IMR-90 (cell line): Measurements from ENCODE around the gene FOXN3. TPM values are rescaled to one million over a fixed set of nuclear protein-coding genes. Genes with fewer than 3 reads are reported as not detected.

Source experiments
- ATAC-seq: fragments of 200-7000 bp; cut with Tn5 transposase; 2 replicates; pipeline ENCODE4 v1.9.1; 2020; ENCODE audit warnings: low read depth, mild to moderate bottlenecking, moderate library complexity
- BruUV-seq: library from RNA; stranded (reverse); fragments of 400-500 nt; replicated peaks from 2 replicates; lab custom pipeline; 2021; lab: Mats Ljungman, UMichigan
- CTCF ChIA-PET: fragments of 300-600 bp; formaldehyde crosslinking; extraction: SDS; loops from one replicate; lab custom pipeline; 2021; ENCODE audit warnings: antibody characterized with exemption; lab: Yijun Ruan, JAX
- POLR2A ChIA-PET: fragments of 300-600 bp; sonication (Branson Sonifier 250); formaldehyde crosslinking; loops from one replicate; lab custom pipeline; 2022; ENCODE audit warnings: antibody characterized with exemption; ENCODE audit not compliant: unreplicated experiment; lab: Charles Lee
- DNase-seq: peaks from one replicate; pipeline ENCODE4 v3.0.0; 2013
- H2AFZ ChIP-seq: replicated peaks from 2 replicates; pipeline ENCODE3; 2013; ENCODE audit warnings: low read length, mild to moderate bottlenecking; ENCODE audit not compliant: poor library complexity
- H2AK5ac ChIP-seq: 2 replicates; pipeline ENCODE4 v1.6.1; 2013; ENCODE audit warnings: low read depth, low read length, inconsistent platforms
- H2AK9ac ChIP-seq: replicated peaks from 2 replicates; pipeline ENCODE3; 2013; ENCODE audit warnings: mild to moderate bottlenecking, low read depth, low read length, moderate library complexity; ENCODE audit not compliant: poor library complexity
- H2BK120ac ChIP-seq: 2 replicates; pipeline ENCODE4 v1.6.1; 2013; ENCODE audit warnings: low read depth, low read length, inconsistent platforms
- H2BK15ac ChIP-seq: 3 replicates; pipeline ENCODE4 v1.6.1; 2013; ENCODE audit warnings: low read depth, low read length, inconsistent platforms
- H2BK20ac ChIP-seq: 2 replicates; pipeline ENCODE4 v1.6.1; 2013; ENCODE audit warnings: low read depth, mild to moderate bottlenecking, inconsistent platforms, low read length, moderate library complexity
- H2BK5ac ChIP-seq: 2 replicates; pipeline ENCODE4 v1.6.1; 2013; ENCODE audit warnings: mild to moderate bottlenecking, low read depth, low read length, inconsistent platforms; ENCODE audit not compliant: poor library complexity, severe bottlenecking
- H3K14ac ChIP-seq: replicated peaks from 2 replicates; pipeline ENCODE4 v1.6.1; 2013; ENCODE audit warnings: low read depth, low read length, inconsistent platforms
- H3K18ac ChIP-seq: 2 replicates; pipeline ENCODE4 v1.6.1; 2013; ENCODE audit warnings: low read depth, low read length, control low read depth
- H3K23ac ChIP-seq: 2 replicates; pipeline ENCODE4 v1.6.1; 2013; ENCODE audit warnings: low read depth, low read length, inconsistent platforms
- H3K27ac ChIP-seq: 2 replicates; pipeline ENCODE4 v1.5.1; 2013; ENCODE audit warnings: mild to moderate bottlenecking, control low read depth, low read length; ENCODE audit not compliant: insufficient read depth
- H3K27me3 ChIP-seq: 2 replicates; pipeline ENCODE4 v1.6.1; 2013; ENCODE audit warnings: low read length; ENCODE audit not compliant: control insufficient read depth, insufficient read depth
- H3K36me3 ChIP-seq: 2 replicates; pipeline ENCODE4 v1.6.1; 2013; ENCODE audit warnings: low read length, mixed read lengths; ENCODE audit not compliant: control insufficient read depth, insufficient read depth
- H3K4ac ChIP-seq: 2 replicates; pipeline ENCODE4 v1.6.1; 2013; ENCODE audit warnings: low read depth, low read length, inconsistent platforms
- H3K4me1 ChIP-seq: 2 replicates; pipeline ENCODE4 v1.6.1; 2013; ENCODE audit warnings: low read length, mixed read lengths; ENCODE audit not compliant: control insufficient read depth, insufficient read depth
- H3K4me2 ChIP-seq: 2 replicates; pipeline ENCODE4 v1.6.1; 2013; ENCODE audit warnings: low read depth, mild to moderate bottlenecking, control low read depth, low read length, moderate library complexity
- H3K4me3 ChIP-seq: 2 replicates; pipeline ENCODE4 v1.5.1; 2013; ENCODE audit warnings: low read depth, mild to moderate bottlenecking, control low read depth, low read length, moderate library complexity; ENCODE audit not compliant: insufficient read depth
- H3K56ac ChIP-seq: 2 replicates; pipeline ENCODE4 v1.6.1; 2013; ENCODE audit warnings: low read length, inconsistent platforms; ENCODE audit not compliant: insufficient read depth; ENCODE audit errors: extremely low read depth
- H3K79me1 ChIP-seq, 2 experiments: 2 replicates each; pipeline ENCODE4 v1.6.1; 2013; ENCODE audit warnings: low read length in 2 of 2, inconsistent platforms in 1 of 2, low read depth in 1 of 2
- H3K9ac ChIP-seq: 2 replicates; pipeline ENCODE4 v1.6.1; 2013; ENCODE audit warnings: low read depth, low read length, control low read depth
- H3K9me1 ChIP-seq: 2 replicates; pipeline ENCODE4 v1.6.1; 2013; ENCODE audit warnings: low read length, inconsistent platforms; ENCODE audit not compliant: insufficient read depth
- H3K9me3 ChIP-seq: 2 replicates; pipeline ENCODE4 v1.6.1; 2013; ENCODE audit warnings: low read length; ENCODE audit not compliant: control insufficient read depth, insufficient read depth
- H4K20me1 ChIP-seq: 2 replicates; pipeline ENCODE4 v1.6.1; 2013; ENCODE audit warnings: low read length, inconsistent platforms; ENCODE audit not compliant: insufficient read depth
- H4K5ac ChIP-seq: 2 replicates; pipeline ENCODE4 v1.6.1; 2013; ENCODE audit warnings: mild to moderate bottlenecking, low read depth, low read length, control low read depth
- H4K8ac ChIP-seq, 2 experiments: 2 replicates each; pipeline ENCODE4 v1.6.1; 2013; ENCODE audit warnings: low read depth in 2 of 2, low read length in 2 of 2, control low read depth in 1 of 2, inconsistent platforms in 1 of 2
- H4K91ac ChIP-seq: 2 replicates; pipeline ENCODE4 v1.6.1; 2013; ENCODE audit warnings: low read depth, low read length, inconsistent platforms; ENCODE audit not compliant: insufficient read depth
- CEBPB ChIP-seq: IDR thresholded peaks from 2 replicates; pipeline ENCODE4 v1.6.1; 2012; ENCODE audit warnings: low read depth, low read length, improper control_type of control experiment
- FOS ChIP-seq: fragments of 150-350 bp; IDR thresholded peaks from 2 replicates; pipeline ENCODE4 v1.6.1; 2016; ENCODE audit warnings: low read depth, low read length
- MAFK ChIP-seq: IDR thresholded peaks from 2 replicates; pipeline ENCODE4 v1.6.1; 2012; ENCODE audit warnings: low read depth, low read length, improper control_type of control experiment
- MAZ ChIP-seq: IDR thresholded peaks from 2 replicates; pipeline ENCODE4 v1.6.1; 2012; ENCODE audit warnings: low read depth, mild to moderate bottlenecking, low read length, improper control_type of control experiment, moderate library complexity, borderline replicate concordance
- WGBS, 2 experiments: methylation state at CpG; one replicate each; pipeline versions ENCODE4 v1.1.5 to v1.1.7; 2013; ENCODE audit warnings: missing lambda C conversion rate in 2 of 2; ENCODE audit not compliant: insufficient read length in 1 of 2; ENCODE audit errors: extremely low coverage in 2 of 2; 5-methylcytosine and 5-hydroxymethylcytosine counted together
- dilution Hi-C: fragments of 300-500 bp; cut with HindIII; formaldehyde crosslinking; loops from one replicate; pipeline ENCODE4 v1.14.3; 2018; ENCODE audit warnings: low sequenced_read_pairs; ENCODE audit not compliant: unreplicated experiment
- in situ Hi-C: fragments of 300-500 bp; cut with MboI; formaldehyde crosslinking; loops from 3 replicates; pipeline ENCODE4 v1.14.3; 2019; ENCODE audit warnings: low sequenced_read_pairs, inconsistent platforms, mixed read lengths
- intact Hi-C: fragments of 100-400 bp; cut with micrococcal nuclease; formaldehyde crosslinking; loops from 2 replicates; pipeline ENCODE4 v1.10.0; 2022
- polyA plus RNA-seq, 3 experiments: library from polyadenylated mRNA; depleted of rRNA; stranded (reverse); fragments of >200 nt; gene quantifications; 2 replicates each; pipeline ENCODE4 v1.2.3, GENCODE V29; 2012; ENCODE audit warnings: low replicate concordance in 1 of 3
- total RNA-seq: library from RNA; depleted of rRNA; stranded (reverse); fragments of >200 nt; gene quantifications from 2 replicates; pipeline ENCODE4 v1.2.3, GENCODE V29; 2012

FOXN3 gene
- total and polyA plus RNA-seq, 2 of the 4 experiments (the other 2 are of a cell fraction) = 22.6 to 33.7 TPM

DNA sequence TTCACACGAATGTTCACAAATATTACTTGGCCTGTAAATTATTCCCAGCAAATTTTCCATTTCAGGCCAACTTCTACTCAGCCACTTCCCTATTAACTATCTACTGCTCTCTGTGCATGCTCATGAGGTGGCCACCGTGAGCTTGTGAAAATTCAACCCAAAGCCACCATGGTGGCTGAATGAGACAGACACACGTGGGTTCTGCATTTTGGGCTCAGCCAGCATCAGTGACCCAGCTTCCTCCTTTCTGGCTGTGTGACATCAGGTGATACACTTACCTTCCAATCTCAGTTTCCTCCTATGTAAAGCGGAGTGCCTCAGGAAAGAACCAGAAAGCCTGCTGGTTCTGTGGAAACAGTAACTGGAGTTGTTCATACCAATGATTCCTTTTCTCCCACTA is 175.8 kb downstream of the FOXN3 start:
- Histone ChIP-seq H3K79me1 (peaks cover 61 to 63% of the 10 kb centered on the region in 2 experiments), H2BK5ac (no peak overlapping the region), H2AFZ (no peak overlapping the region), H3K18ac (no peak overlapping the region), H3K36me3 (peaks cover 5% of the 10 kb centered on the region), H2BK20ac (no peak overlapping the region), H3K9me1 (no peaks in the 10 kb centered on the region), H4K8ac (no peak overlapping the region), H3K9me3 (no peaks in the 10 kb centered on the region), H3K23ac (no peak overlapping the region), H3K9ac (no peak overlapping the region), H4K5ac (no peak overlapping the region), H3K4me2 (no peak overlapping the region), H2AK5ac (no peak overlapping the region), H2BK120ac (no peak overlapping the region), H4K20me1 (peaks cover 35% of the 10 kb centered on the region), H3K4me1 (peaks cover 3% of the 10 kb centered on the region; the same call in 1 of the 2 replicates), H3K56ac (no peak overlapping the region), H3K27ac (no peak overlapping the region), H4K91ac (no peak overlapping the region), H3K4me3 (no peak overlapping the region), H2AK9ac (no peak overlapping the region), H2BK15ac (no peak overlapping the region), H3K4ac (no peak overlapping the region), H3K27me3 (no peaks in the 10 kb centered on the region), H3K14ac (no peak overlapping the region)
- no peak for ATAC-seq
- no peak for TF ChIP-seq FOS
- TF ChIP-seq MAZ = no peak
- TF ChIP-seq MAFK = no peak
- no peak for TF ChIP-seq CEBPB
- CTCF ChIA-PET = no interaction called here
- intact Hi-C loops (no loop called here), in situ Hi-C loops (no loop called here), dilution Hi-C loops (no loop called here)
- no peak for DNase-seq
- POLR2A ChIA-PET = no interaction called here
- WGBS, 2 experiments = 90% methylated on average over 2 of the region's 4 CpGs; no CpG with 5 or more reads in 1 of the 2 experiments
- BruUV-seq = no TSS peak
